LNCaP clone FGC (cell line): ENCODE data around the gene PAN2.
A peak's percentile ranks its signal among the peaks of the same experiment; 100 is the strongest.
"Not testable (repeated sequence)": the region's sequence is repeated elsewhere in the genome, so short reads cannot be mapped to it uniquely, and the experiment has no call there.

ENCODE experiments used
- DNase-seq: peaks from one replicate; pipeline ENCODE4 v3.0.0-alpha.2; 2011; ENCODE audit warnings: low read depth
- H3K4me3 ChIP-seq: 2 replicates; pipeline ENCODE4 v1.5.1; 2011; ENCODE audit warnings: mild to moderate bottlenecking, low read depth, low read length, control low read depth
- CTCF ChIP-seq: IDR thresholded peaks from 2 replicates; pipeline ENCODE4 v1.5.1; 2012; ENCODE audit warnings: mild to moderate bottlenecking; ENCODE audit not compliant: control insufficient read depth, insufficient read depth; ENCODE audit errors: extremely low read depth

Gene PAN2

GRCh38 chr12:56282579-56282978 lies 51.2 kb downstream of the PAN2 start:
- TF ChIP-seq CTCF = no peak
- no peak for DNase-seq
- no peak overlapping the region for H3K4me3 ChIP-seq

GRCh38 chr12:56282030-56282429 lies 51.8 kb downstream of the PAN2 start:
- no peak for TF ChIP-seq CTCF
- no peak overlapping the region for H3K4me3 ChIP-seq
- DNase-seq = no peak

GRCh38 chr12:56280849-56281248 lies 53.0 kb downstream of the PAN2 start:
- H3K4me3 ChIP-seq = no peak overlapping the region
- no peak for DNase-seq
- TF ChIP-seq CTCF = no peak

- no peak for DNase-seq
- H3K4me3 ChIP-seq = no peak overlapping the region
- no peak for TF ChIP-seq CTCF
Measured at GRCh38 chr12:56278905-56279304, 54.9 kb downstream of the PAN2 start.

- no peak overlapping the region for H3K4me3 ChIP-seq
- no peak for TF ChIP-seq CTCF
- DNase-seq = no peak
Measured at GRCh38 chr12:56274299-56274698, 59.5 kb downstream of the PAN2 start.

- not testable (repeated sequence) for DNase-seq, H3K4me3 ChIP-seq
Measured at GRCh38 chr12:56272468-56272867, 61.3 kb downstream of the PAN2 start.

GRCh38 chr12:56271031-56271430 lies 62.8 kb downstream of the PAN2 start:
- H3K4me3 ChIP-seq = no peak overlapping the region
- DNase-seq = no peak
- TF ChIP-seq CTCF = peak; percentile 19; the same call in 1 of the 2 replicates

GRCh38 chr12:56267443-56268071 lies 66.2 kb downstream of the PAN2 start:
- no peak for DNase-seq
- H3K4me3 ChIP-seq = peak overlapping the region; percentile 68
- TF ChIP-seq CTCF = no peak
